Left kidney (tissue), 2 donors: ENCODE results near the gene DNAH6. TPM values are rescaled to one million over a fixed set of nuclear protein-coding genes. Genes with fewer than 3 reads are reported as not detected.

Experiments used
- DNase-seq: peaks from one replicate; pipeline ENCODE4 v3.0.0-alpha.2; 2013
- polyA plus RNA-seq: library from polyadenylated mRNA; unstranded; fragments of 120-200 nt; gene quantifications from one replicate; pipeline ENCODE4 v1.2.1, GENCODE V29; 2013; ENCODE audit not compliant: insufficient read length

DNAH6 gene
- polyA plus RNA-seq, 1 donor, result 3.6 TPM

GRCh38 chr2:84800194-84800805 lies 284.0 kb downstream of the DNAH6 start:
- no peak for DNase-seq

DNA sequence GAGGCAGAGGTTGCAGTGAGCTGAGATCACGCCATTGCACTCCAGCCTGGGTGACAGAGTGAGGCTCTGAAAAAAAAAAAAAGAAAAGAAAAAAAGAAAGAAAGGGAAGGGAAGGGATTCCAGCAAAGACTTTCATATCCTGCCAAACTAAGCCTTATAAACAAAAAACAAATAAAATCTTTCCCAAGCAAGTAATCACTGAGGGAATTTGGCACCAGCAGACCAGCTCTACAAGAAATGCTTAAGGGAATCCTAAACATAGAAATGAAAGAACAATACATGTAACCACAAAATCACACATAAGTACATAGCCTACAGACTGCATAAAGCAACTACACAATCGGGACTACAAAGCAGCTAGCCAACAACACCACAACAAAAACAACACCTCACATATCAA lies 285.5 kb downstream of the DNAH6 start:
- DNase-seq, result no peak

DNA sequence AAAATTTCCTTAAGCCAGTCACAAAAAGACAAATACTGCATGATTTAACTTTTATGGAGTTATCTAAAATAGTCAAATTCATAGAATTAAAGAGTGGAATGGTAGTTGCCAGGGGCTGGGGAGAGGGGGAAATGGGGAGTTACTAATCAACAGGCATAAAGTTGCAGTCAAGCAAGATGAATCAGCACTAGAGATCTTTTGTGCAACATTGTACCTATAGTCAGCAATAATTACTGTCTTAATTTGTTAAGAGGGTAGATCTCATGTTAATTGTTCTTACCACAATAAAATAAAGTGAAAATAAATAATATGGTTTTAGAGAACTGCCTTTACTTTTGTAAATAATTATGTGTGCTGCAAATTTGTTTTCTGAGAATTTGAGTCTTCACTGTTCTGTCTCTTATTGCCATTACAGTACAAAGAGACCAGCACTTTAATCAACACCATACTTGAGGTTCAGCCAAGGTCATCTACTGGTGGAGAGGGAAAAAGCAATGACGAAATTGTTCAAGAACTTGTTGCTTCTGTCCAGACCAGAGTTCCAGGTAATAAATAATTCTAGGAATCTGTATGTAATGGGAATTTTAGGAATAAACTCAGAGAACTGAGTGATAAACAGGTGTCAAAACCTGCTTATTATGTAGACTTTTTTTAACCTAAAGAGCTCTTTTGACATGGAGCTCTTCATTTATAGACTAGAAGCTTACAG lies 289.1 kb downstream of the DNAH6 start:
- no peak for DNase-seq

- DNase-seq, result no peak
These were observed 290.8 kb downstream of the DNAH6 start for GRCh38 chr2:84807063-84807485.

DNA sequence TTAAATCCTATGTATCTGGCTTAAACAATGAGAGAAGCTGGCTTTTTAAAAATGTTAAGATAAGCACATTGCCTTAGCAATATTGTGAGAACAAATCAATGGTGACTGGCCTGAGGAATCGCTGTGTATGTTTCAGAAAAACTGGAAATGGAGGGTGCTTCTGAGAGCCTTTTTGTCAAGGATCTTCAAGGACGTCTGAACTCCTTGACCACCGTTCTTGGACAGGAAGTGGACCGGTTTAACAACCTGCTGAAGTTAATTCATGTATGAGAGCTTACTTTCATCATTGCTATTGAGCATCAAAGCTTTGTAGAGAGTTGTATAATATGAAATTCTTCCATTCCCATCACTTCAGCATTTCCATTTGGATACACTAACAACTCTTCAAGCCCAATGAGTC lies 292.0 kb downstream of the DNAH6 start:
- no peak for DNase-seq

- DNase-seq, result no peak
These were observed 295.6 kb downstream of the DNAH6 start for GRCh38 chr2:84811839-84812431.

GRCh38 chr2:84815146-84815545 lies 298.8 kb downstream of the DNAH6 start:
- DNase-seq, result no peak

DNA sequence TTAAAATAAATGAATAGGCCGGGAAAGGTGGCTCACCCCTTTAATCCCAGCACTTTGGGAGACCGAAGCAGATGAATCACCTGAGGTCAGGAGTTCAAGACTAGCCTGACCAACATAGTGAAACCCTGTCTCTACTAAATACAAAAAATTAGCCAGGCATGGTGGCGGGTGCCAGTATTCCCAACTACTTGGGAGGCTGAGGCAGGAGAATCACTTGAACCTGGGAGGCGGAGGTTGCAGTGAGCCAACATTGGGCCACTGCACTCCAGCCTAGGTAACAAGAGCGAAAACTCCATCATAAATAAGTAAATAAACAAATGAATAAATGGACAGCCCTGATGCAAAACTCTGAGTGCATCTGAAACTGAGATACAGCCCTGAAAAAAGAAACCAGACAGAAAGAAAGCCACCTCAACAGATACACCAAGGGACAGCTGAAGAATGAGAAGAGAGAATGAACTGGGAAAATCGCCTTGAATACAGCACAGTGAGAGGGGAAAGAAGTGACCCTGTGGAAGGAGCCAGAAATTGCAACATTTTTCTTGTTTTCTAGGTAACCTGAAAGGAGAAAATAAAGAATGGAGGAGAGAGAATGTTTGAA lies 300.2 kb downstream of the DNAH6 start:
- no peak for DNase-seq

- no peak for DNase-seq
These were observed 300.9 kb downstream of the DNAH6 start for GRCh38 chr2:84817239-84817655.

DNA sequence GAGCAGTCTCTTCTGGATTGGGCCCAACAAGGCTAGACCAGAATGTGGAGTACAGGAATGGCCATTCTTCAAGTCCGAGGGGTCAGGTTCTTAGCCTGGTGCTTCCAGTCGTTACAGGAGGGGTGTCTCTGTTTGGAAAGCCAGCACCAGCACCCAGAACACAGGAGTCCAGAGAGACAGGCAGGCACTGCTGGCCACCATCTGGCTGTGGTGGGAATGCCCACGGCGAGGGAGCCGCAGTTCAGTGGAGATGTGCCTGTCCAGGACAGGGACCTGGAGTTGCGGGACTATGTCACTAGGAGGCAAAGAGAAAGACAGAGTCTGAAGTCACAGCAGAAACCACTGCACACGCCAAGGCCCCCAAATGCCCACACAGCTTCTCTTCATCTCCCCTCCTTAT lies 305.5 kb downstream of the DNAH6 start:
- DNase-seq, result no peak

GRCh38 chr2:84823229-84823628 lies 306.9 kb downstream of the DNAH6 start:
- no peak for DNase-seq

DNA sequence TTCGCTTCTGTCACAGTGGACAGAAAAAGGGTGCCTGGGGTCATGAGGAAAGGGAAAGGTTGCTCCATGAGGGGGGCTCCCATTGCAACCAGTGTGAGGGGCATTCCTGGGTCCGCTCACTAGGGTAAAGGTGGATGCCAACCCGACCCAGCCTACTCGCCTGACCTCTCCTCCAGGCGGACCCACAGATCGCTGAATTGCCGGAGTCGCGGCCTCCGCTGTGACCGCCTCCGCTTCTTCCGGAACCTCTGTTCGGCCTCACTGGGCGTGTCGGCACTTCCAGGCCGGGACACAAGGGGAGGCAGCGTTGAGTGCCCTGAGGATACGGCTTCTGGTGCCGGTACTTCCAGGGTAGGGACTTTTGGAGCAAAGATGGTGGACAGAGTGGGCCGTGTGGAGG lies 307.5 kb downstream of the DNAH6 start:
- DNase-seq, result no peak

DNA sequence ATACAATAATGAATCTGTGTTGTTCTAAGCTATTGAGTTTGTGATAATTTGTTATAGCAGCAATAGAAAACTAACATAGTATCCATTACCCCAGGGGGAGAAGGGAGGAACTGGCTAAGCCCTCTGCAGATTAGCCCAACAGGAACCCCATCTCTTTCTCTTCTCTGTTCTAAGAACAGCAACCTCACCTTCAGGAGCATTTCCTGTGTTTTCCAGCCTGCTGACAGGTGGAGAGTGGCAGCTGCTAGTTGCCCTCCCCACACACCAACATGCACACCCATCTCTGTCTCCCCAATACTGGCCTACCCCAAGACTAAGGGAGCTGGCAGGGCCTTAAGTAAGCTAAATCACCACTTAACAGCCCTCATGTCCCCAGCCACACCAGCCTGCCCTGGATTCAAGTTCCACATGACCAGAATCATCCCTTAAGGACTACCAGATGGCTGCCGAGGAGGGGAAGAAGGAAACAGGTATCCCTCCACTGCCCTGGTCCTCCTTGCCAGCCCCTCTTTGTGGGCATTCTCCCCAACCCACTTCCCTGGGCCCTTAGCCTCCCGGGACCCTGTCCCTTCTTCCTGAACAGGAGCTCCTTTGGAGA lies 311.8 kb downstream of the DNAH6 start:
- no peak for DNase-seq

- no peak for DNase-seq
These were observed 313.4 kb downstream of the DNAH6 start for GRCh38 chr2:84829693-84830092.

- no peak for DNase-seq
These were observed 313.8 kb downstream of the DNAH6 start for GRCh38 chr2:84830095-84830494.

GRCh38 chr2:84830758-84831500 lies 314.6 kb downstream of the DNAH6 start:
- DNase-seq, result no peak

DNA sequence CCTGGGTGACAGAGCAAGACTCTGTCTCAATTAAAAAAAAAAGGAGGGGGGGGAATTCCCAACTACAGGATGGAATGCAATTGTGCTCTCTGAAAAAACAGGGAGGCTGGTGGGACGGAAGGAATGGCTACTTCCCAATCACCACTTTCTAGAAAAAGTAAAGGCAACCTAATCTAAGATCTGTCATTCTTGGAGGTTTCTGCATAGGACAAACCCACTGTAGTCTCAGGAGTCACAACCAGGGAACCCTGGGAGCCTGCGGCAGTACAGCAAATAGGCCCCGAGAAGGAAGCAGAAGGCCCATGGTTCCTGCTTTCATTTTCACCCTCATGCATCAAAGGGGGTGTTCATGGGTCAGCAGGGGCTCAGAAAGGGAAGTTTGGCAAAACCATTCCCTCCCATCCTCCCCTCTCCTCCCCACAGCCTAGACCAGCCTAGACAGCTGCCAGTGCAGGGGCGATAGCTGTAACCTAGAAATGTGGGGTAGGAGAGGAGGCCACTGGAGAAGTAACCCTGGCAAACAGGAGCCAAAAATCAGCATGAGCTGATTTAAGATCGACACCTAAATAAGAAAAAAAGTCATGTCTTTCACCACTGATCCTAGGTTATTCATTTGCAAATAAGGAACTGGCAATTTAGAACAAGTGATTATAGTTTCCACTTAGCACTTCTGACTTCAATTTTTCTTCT lies 316.6 kb downstream of the DNAH6 start:
- DNase-seq, result no peak

- no peak for DNase-seq
These were observed 317.3 kb downstream of the DNAH6 start for GRCh38 chr2:84833481-84834150.

DNA sequence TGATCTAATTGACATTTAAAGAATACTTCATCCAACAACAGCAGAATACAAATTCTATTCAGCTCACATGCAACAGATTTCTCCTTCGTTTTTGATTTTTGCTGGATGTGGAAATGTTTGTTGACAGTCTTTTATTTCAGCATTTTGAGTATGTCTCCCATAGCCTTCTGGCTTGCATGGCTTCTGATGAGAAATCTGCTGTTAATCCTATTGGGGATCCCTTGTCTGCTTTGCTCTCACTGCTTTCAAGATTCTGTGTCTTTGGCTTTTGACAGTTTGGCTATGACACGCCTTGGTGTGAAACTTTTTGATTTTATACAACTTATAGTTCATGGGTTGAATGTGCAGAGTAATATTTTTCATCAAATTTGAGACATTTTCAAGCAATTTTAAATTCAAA lies 319.9 kb downstream of the DNAH6 start:
- no peak for DNase-seq

GRCh38 chr2:84838434-84839145 lies 322.3 kb downstream of the DNAH6 start:
- no peak for DNase-seq
